ENCODE results near the gene ENTREP1.
"Not testable (repeated sequence)": the region's sequence is repeated elsewhere in the genome, so short reads cannot be mapped to it uniquely, and the experiment has no call there.

Gene ENTREP1

DNA sequence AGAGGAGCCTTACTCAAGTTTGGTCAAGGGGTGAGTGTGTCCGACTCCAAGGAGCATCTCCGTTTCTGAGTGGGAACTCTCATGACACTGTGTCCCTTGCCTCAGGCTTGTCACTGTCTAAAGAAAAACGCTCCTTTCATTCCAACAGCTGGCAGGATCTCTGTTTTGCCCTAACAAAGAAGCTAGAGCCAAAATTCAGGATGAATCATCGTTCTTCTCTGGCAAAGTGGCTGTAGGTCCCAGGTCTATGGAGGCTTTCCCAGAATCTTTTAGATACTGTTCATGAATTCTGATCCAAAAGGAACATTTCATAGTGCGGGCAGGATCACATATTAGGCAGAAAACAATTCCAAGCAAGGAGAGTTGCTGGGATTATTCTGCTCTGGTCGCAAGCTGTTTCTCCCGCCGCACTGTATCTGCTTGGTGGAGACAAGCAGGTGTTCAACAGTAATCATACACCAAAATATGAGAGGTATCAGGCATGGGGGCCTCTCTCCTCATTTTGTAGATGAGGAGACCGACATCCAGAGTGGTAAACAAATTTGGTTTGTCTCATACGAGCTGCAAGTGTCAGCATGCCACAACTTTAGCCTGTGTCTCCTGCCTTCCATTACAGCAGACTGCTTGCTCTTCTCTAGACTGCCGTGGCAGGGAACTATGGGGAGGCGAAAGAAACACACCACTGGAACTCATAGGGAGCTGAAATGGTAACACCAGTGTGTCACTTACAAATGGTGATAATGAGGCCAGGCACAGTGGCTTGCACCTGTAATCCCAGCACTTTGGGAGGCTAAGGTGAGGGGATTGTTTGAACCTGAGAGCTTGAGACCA lies 72.6 kb downstream of the ENTREP1 start:
- no peak overlapping the region for H4K8ac ChIP-seq (ENCODE audit: low read length)
- no peaks in the 10 kb centered on the region for H3K4me1 ChIP-seq (ENCODE audit: control insufficient read depth, insufficient read depth, low read depth, low read length)
- H3K79me1 ChIP-seq (replicated peaks; ENCODE audit: low read length, poor library complexity, severe bottlenecking) = no peaks in the 10 kb centered on the region
- no peak overlapping the region for H2AK5ac ChIP-seq (ENCODE audit: low read length, severe bottlenecking)
- H2BK12ac ChIP-seq (ENCODE audit: low read length in 2 of 2) = no peak overlapping the region
- H3K4me2 ChIP-seq (ENCODE audit: low read length, poor library complexity, severe bottlenecking) = no peak overlapping the region
- WGBS = 75% methylated on average over 12 of the region's 12 CpGs
- H3K23ac ChIP-seq (ENCODE audit: low read length in 2 of 2) = no peak overlapping the region
- no peak overlapping the region for H3K14ac ChIP-seq (ENCODE audit: low read length in 2 of 2)
- H2BK15ac ChIP-seq (ENCODE audit: low read depth, poor library complexity, severe bottlenecking) = no peak overlapping the region
- DNase-seq = no peak
- peaks cover 4 to 5% of the 10 kb centered on the region in 2 experiments for H3K27me3 ChIP-seq (ENCODE audit: control insufficient read depth in 1 of 2, insufficient read depth in 1 of 2, low read length in 2 of 2)
- no peak overlapping the region for H3K4me3 ChIP-seq (ENCODE audit: insufficient read depth in 1 of 2, low read depth in 1 of 2, low read length in 2 of 2)
- H2AFZ ChIP-seq (ENCODE audit: low read depth, low read length) = no peak overlapping the region
- no peak overlapping the region for H3K4ac ChIP-seq (ENCODE audit: low read depth in 1 of 2, low read length in 2 of 2)
- H2BK5ac ChIP-seq (ENCODE audit: low read depth, low read length, poor library complexity, severe bottlenecking) = no peak overlapping the region
- peaks cover 6% of the 10 kb centered on the region for H3K9me3 ChIP-seq (ENCODE audit: control insufficient read depth, low read length)
- H3K18ac ChIP-seq (ENCODE audit: low read depth in 1 of 2, low read length in 2 of 2) = no peak overlapping the region
- H3K27ac ChIP-seq (ENCODE audit: low read length, poor library complexity, severe bottlenecking) = no peak overlapping the region
- H3K36me3 ChIP-seq (ENCODE audit: control insufficient read depth in 1 of 2, insufficient read depth in 2 of 2, low read depth in 1 of 2, low read length in 2 of 2) = no peaks in the 10 kb centered on the region
- no peak overlapping the region for H2BK120ac ChIP-seq (ENCODE audit: low read depth, low read length)
- no peak overlapping the region for H4K91ac ChIP-seq (ENCODE audit: low read length)
- no peak overlapping the region for H3K9ac ChIP-seq (ENCODE audit: low read length)

- no peak overlapping the region for H3K18ac ChIP-seq (ENCODE audit: low read depth in 1 of 2, low read length in 2 of 2)
- H3K4me3 ChIP-seq (ENCODE audit: insufficient read depth in 1 of 2, low read depth in 1 of 2, low read length in 2 of 2) = no peak overlapping the region
- no peak overlapping the region for H4K91ac ChIP-seq (ENCODE audit: low read length)
- H3K36me3 ChIP-seq (ENCODE audit: control insufficient read depth in 1 of 2, insufficient read depth in 2 of 2, low read depth in 1 of 2, low read length in 2 of 2) = no peaks in the 10 kb centered on the region
- H3K4me1 ChIP-seq (ENCODE audit: control insufficient read depth, insufficient read depth, low read depth, low read length) = no peaks in the 10 kb centered on the region
- 93% methylated on average over 1 of the region's 1 CpG for WGBS
- peaks cover 0 to 9% of the 10 kb centered on the region in 2 experiments for H3K27me3 ChIP-seq (ENCODE audit: control insufficient read depth in 1 of 2, insufficient read depth in 1 of 2, low read length in 2 of 2)
- H3K4ac ChIP-seq (ENCODE audit: low read depth in 1 of 2, low read length in 2 of 2) = no peak overlapping the region
- no peak overlapping the region for H2BK120ac ChIP-seq (ENCODE audit: low read depth, low read length)
- H3K79me1 ChIP-seq (replicated peaks; ENCODE audit: low read length, poor library complexity, severe bottlenecking) = no peaks in the 10 kb centered on the region
- H2BK5ac ChIP-seq (ENCODE audit: low read depth, low read length, poor library complexity, severe bottlenecking) = no peak overlapping the region
- peak overlapping the region in 1 of 2 experiments; percentile 15 for H3K14ac ChIP-seq (ENCODE audit: low read length in 2 of 2)
- no peak overlapping the region for H3K23ac ChIP-seq (ENCODE audit: low read length in 2 of 2)
- H3K27ac ChIP-seq (ENCODE audit: low read length, poor library complexity, severe bottlenecking) = no peak overlapping the region
- no peak overlapping the region for H2AK5ac ChIP-seq (ENCODE audit: low read length, severe bottlenecking)
- H3K4me2 ChIP-seq (ENCODE audit: low read length, poor library complexity, severe bottlenecking) = no peak overlapping the region
- no peak overlapping the region for H3K9ac ChIP-seq (ENCODE audit: low read length)
- H2BK12ac ChIP-seq (ENCODE audit: low read length in 2 of 2) = no peak overlapping the region
- H4K8ac ChIP-seq (ENCODE audit: low read length) = no peak overlapping the region
- H2BK15ac ChIP-seq (ENCODE audit: low read depth, poor library complexity, severe bottlenecking) = no peak overlapping the region
- H2AFZ ChIP-seq (ENCODE audit: low read depth, low read length) = no peak overlapping the region
- peaks cover 6% of the 10 kb centered on the region for H3K9me3 ChIP-seq (ENCODE audit: control insufficient read depth, low read length)
- no peak for DNase-seq
Measured at GRCh38 chr9:69400470-69400869, 75.5 kb downstream of the ENTREP1 start.

DNA sequence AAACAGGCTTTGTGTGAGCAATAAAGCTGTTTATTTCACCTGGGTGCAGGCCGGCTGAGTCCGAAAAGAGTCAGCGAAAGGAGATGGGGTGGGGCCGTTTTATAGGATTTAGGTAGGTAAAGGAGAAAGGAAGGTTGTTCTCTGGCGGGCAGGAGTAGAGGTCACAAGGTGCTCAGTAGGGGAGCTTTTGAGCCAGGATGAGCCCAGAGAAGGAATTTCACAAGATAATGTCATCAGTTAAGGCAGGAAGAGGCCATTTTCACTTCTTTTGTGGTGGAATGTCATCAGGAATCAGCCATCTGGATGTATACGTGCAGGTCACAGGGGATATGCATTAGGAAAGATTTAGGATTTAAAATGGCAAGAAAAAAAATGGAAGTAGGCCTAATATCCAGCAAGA lies 84.9 kb downstream of the ENTREP1 start:
- H3K23ac ChIP-seq (ENCODE audit: low read length in 2 of 2); H3K4me3 ChIP-seq (ENCODE audit: insufficient read depth in 1 of 2, low read depth in 1 of 2, low read length in 2 of 2); H2BK5ac ChIP-seq (ENCODE audit: low read depth, low read length, poor library complexity, severe bottlenecking); H3K14ac ChIP-seq (ENCODE audit: low read length in 2 of 2); H2BK15ac ChIP-seq (ENCODE audit: low read depth, poor library complexity, severe bottlenecking); DNase-seq; H3K79me1 ChIP-seq (replicated peaks; ENCODE audit: low read length, poor library complexity, severe bottlenecking); H3K9ac ChIP-seq (ENCODE audit: low read length); H4K91ac ChIP-seq (ENCODE audit: low read length); H2AFZ ChIP-seq (ENCODE audit: low read depth, low read length); H3K18ac ChIP-seq (ENCODE audit: low read depth in 1 of 2, low read length in 2 of 2); H2BK120ac ChIP-seq (ENCODE audit: low read depth, low read length); H4K8ac ChIP-seq (ENCODE audit: low read length); H3K27ac ChIP-seq (ENCODE audit: low read length, poor library complexity, severe bottlenecking); H3K4me2 ChIP-seq (ENCODE audit: low read length, poor library complexity, severe bottlenecking); H3K4ac ChIP-seq (ENCODE audit: low read depth in 1 of 2, low read length in 2 of 2); H3K9me3 ChIP-seq (ENCODE audit: control insufficient read depth, low read length); H2BK12ac ChIP-seq (ENCODE audit: low read length in 2 of 2); H3K36me3 ChIP-seq (ENCODE audit: control insufficient read depth in 1 of 2, insufficient read depth in 2 of 2, low read depth in 1 of 2, low read length in 2 of 2); H3K4me1 ChIP-seq (ENCODE audit: control insufficient read depth, insufficient read depth, low read depth, low read length); H2AK5ac ChIP-seq (ENCODE audit: low read length, severe bottlenecking): not testable (repeated sequence)
- H3K27me3 ChIP-seq (ENCODE audit: control insufficient read depth in 1 of 2, insufficient read depth in 1 of 2, low read length in 2 of 2) = peaks cover 0 to 13% of the 10 kb centered on the region in 2 experiments
- WGBS = 68% methylated on average over 6 of the region's 6 CpGs

- Histone ChIP-seq H3K14ac (ENCODE audit: low read length in 2 of 2) (no peak overlapping the region), H4K91ac (ENCODE audit: low read length) (no peak overlapping the region), H2AK5ac (ENCODE audit: low read length, severe bottlenecking) (no peak overlapping the region), H3K4me2 (ENCODE audit: low read length, poor library complexity, severe bottlenecking) (no peak overlapping the region), H2BK12ac (ENCODE audit: low read length in 2 of 2) (no peak overlapping the region), H3K79me1 (replicated peaks; ENCODE audit: low read length, poor library complexity, severe bottlenecking) (no peaks in the 10 kb centered on the region), H3K18ac (ENCODE audit: low read depth in 1 of 2, low read length in 2 of 2) (no peak overlapping the region), H2BK5ac (ENCODE audit: low read depth, low read length, poor library complexity, severe bottlenecking) (no peak overlapping the region), H3K4ac (ENCODE audit: low read depth in 1 of 2, low read length in 2 of 2) (no peak overlapping the region), H2BK15ac (ENCODE audit: low read depth, poor library complexity, severe bottlenecking) (no peak overlapping the region), H3K27me3 (ENCODE audit: control insufficient read depth in 1 of 2, insufficient read depth in 1 of 2, low read length in 2 of 2) (peaks cover 0 to 13% of the 10 kb centered on the region in 2 experiments), H3K9me3 (ENCODE audit: control insufficient read depth, low read length) (no peaks in the 10 kb centered on the region), H3K9ac (ENCODE audit: low read length) (no peak overlapping the region), H3K23ac (ENCODE audit: low read length in 2 of 2) (no peak overlapping the region), H3K4me1 (ENCODE audit: control insufficient read depth, insufficient read depth, low read depth, low read length) (peaks cover 2% of the 10 kb centered on the region), H3K36me3 (ENCODE audit: control insufficient read depth in 1 of 2, insufficient read depth in 2 of 2, low read depth in 1 of 2, low read length in 2 of 2) (no peaks in the 10 kb centered on the region), H4K8ac (ENCODE audit: low read length) (no peak overlapping the region), H3K4me3 (ENCODE audit: insufficient read depth in 1 of 2, low read depth in 1 of 2, low read length in 2 of 2) (no peak overlapping the region), H2AFZ (ENCODE audit: low read depth, low read length) (no peak overlapping the region), H3K27ac (ENCODE audit: low read length, poor library complexity, severe bottlenecking) (no peak overlapping the region), H2BK120ac (ENCODE audit: low read depth, low read length) (no peak overlapping the region)
- 98% methylated on average over 2 of the region's 3 CpGs for WGBS
- no peak for DNase-seq
Measured at GRCh38 chr9:69411246-69411645, 86.2 kb downstream of the ENTREP1 start.

All from mesenchymal stem cell (in vitro differentiated cells and primary cell).